Naive thymus-derived CD4-positive, alpha-beta T cell (primary cell): ENCODE data around the gene CCL18. TPM values are rescaled to one million over a fixed set of nuclear protein-coding genes. Genes with fewer than 3 reads are reported as not detected.

ENCODE experiments used
- ATAC-seq: fragments of 150-1000 bp; cut with Tn5 transposase; 2 replicates; pipeline ENCODE4 v1.10.0; 2021; ENCODE audit warnings: mild to moderate bottlenecking, moderate library complexity
- CTCF ChIA-PET: fragments of 350-600 bp; sonication (Branson Sonifier 250); formaldehyde crosslinking; loops from one replicate; lab custom pipeline; 2021; ENCODE audit warnings: antibody characterized with exemption; lab: Charles Lee
- POLR2A ChIA-PET: fragments of 350-600 bp; sonication (Branson Sonifier 250); formaldehyde crosslinking; loops from one replicate; lab custom pipeline; 2021; ENCODE audit warnings: antibody characterized with exemption, inconsistent platforms; lab: Charles Lee
- DNase-seq, 9 donors: peaks; one replicate each; pipeline versions ENCODE4 v3.0.0 to v3.0.0-alpha.2; 2020 to 2022; ENCODE audit warnings: mixed read lengths in 1 of 9
- H3K27ac ChIP-seq: one replicate; pipeline ENCODE4 v1.7.0; 2013; ENCODE audit warnings: mild to moderate bottlenecking, low read depth, low read length, moderate library complexity
- H3K27me3 ChIP-seq, 2 donors: one replicate each; pipeline ENCODE4 v1.7.0; 2013; ENCODE audit warnings: low read length in 2 of 2, mild to moderate bottlenecking in 2 of 2, moderate library complexity in 2 of 2; ENCODE audit not compliant: control insufficient read depth in 2 of 2, insufficient read depth in 2 of 2
- H3K36me3 ChIP-seq, 3 experiments: 1 replicate in 2 of 3; 2 replicates in 1 of 3; pipeline ENCODE4 v1.7.0; 2013; ENCODE audit warnings: low read length in 3 of 3, mild to moderate bottlenecking in 3 of 3, moderate library complexity in 1 of 3; ENCODE audit not compliant: insufficient read depth in 3 of 3, control insufficient read depth in 2 of 3
- H3K4me1 ChIP-seq, 2 donors: one replicate each; pipeline ENCODE4 v1.7.0; 2013; ENCODE audit warnings: low read length in 2 of 2, mild to moderate bottlenecking in 2 of 2, moderate library complexity in 1 of 2; ENCODE audit not compliant: control insufficient read depth in 2 of 2, insufficient read depth in 2 of 2
- H3K4me3 ChIP-seq: 2 replicates; pipeline ENCODE4 v1.7.0; 2013; ENCODE audit warnings: mild to moderate bottlenecking, low read length
- H3K9me3 ChIP-seq, 3 experiments: 1 replicate in 2 of 3; 2 replicates in 1 of 3; pipeline ENCODE4 v1.7.0; 2013; ENCODE audit warnings: low read length in 3 of 3; ENCODE audit not compliant: control insufficient read depth in 2 of 3
- H3K27ac Mint-ChIP-seq, 9 donors: one replicate each; pipeline ENCODE4 v1.8.0; 2020 to 2022; ENCODE audit warnings: mixed read lengths in 9 of 9, mild to moderate bottlenecking in 8 of 9, moderate library complexity in 5 of 9, inconsistent platforms in 2 of 9
- H3K27me3 Mint-ChIP-seq, 5 donors: one replicate each; pipeline ENCODE4 v1.8.0; 2021 to 2022; ENCODE audit warnings: mixed read lengths in 5 of 5, mild to moderate bottlenecking in 1 of 5
- H3K36me3 Mint-ChIP-seq, 5 donors: one replicate each; pipeline ENCODE4 v1.8.0; 2020 to 2022; ENCODE audit warnings: mixed read lengths in 5 of 5, mild to moderate bottlenecking in 3 of 5, inconsistent platforms in 1 of 5
- H3K4me1 Mint-ChIP-seq, 7 donors: one replicate each; pipeline ENCODE4 v1.8.0; 2020 to 2022; ENCODE audit warnings: mixed read lengths in 7 of 7, mild to moderate bottlenecking in 3 of 7, inconsistent platforms in 1 of 7
- H3K4me3 Mint-ChIP-seq, 10 donors: one replicate each; pipeline ENCODE4 v1.8.0; 2020 to 2022; ENCODE audit warnings: mild to moderate bottlenecking in 10 of 10, mixed read lengths in 10 of 10, moderate library complexity in 6 of 10, inconsistent platforms in 2 of 10
- H3K9me3 Mint-ChIP-seq, 11 donors: one replicate each; pipeline ENCODE4 v1.8.0; 2020 to 2022; ENCODE audit warnings: mixed read lengths in 11 of 11, mild to moderate bottlenecking in 4 of 11, inconsistent platforms in 1 of 11, moderate library complexity in 1 of 11
- intact Hi-C, 2 donors: fragments of 100-400 bp; cut with micrococcal nuclease; formaldehyde crosslinking; loops; one replicate each; pipeline ENCODE4 v1.15.1; 2023
- polyA plus RNA-seq, 2 donors: library from polyadenylated mRNA; unstranded; fragments of 300-500 nt; fragmentation: Illumina TruSeq; gene quantifications; one replicate each; pipeline ENCODE4 v1.2.3, GENCODE V29; 2021
- total RNA-seq, 6 experiments: library from RNA in 5 of 6; stranded (reverse) in 5 of 6; gene quantifications; 1 replicate in 5 of 6; 2 replicates in 1 of 6; pipeline ENCODE4 v1.2.3 and lab custom pipeline; 2021 to 2026

CCL18 gene
- total and polyA plus RNA-seq, 7 experiments from 2014 or later: not detected

- POLR2A ChIA-PET: no interaction called here
- peak overlapping the region in 1 of 9 donors; percentile 12 for H3K27ac Mint-ChIP-seq
Measured at GRCh38 chr17:36066365-36066985, 2.4 kb downstream of the CCL18 start.

GRCh38 chr17:36068524-36068923, 4.5 kb downstream of the CCL18 start:
- no peaks in the 10 kb centered on the region for H3K9me3 ChIP-seq
- H3K27me3 Mint-ChIP-seq: peaks cover 4 to 37% (median 6%) of the 10 kb centered on the region in 5 donors
- ChIA-PET POLR2A (no interaction called here), CTCF (no interaction called here)
- no peaks in the 10 kb centered on the region for H3K36me3 ChIP-seq
- no peaks in the 10 kb centered on the region for H3K27me3 ChIP-seq
- no peaks in the 10 kb centered on the region for H3K9me3 Mint-ChIP-seq
- no peak overlapping the region for H3K4me3 Mint-ChIP-seq
- H3K4me1 ChIP-seq: peaks cover 0 to 29% of the 10 kb centered on the region in 2 donors
- ATAC-seq (no peak), DNase-seq (no peak)
- H3K4me1 Mint-ChIP-seq: peaks cover 0 to 18% (median 6%) of the 10 kb centered on the region in 7 donors
- intact Hi-C loops: no loop called here
- H3K27ac Mint-ChIP-seq: no peak overlapping the region
- no peaks in the 10 kb centered on the region for H3K36me3 Mint-ChIP-seq
- H3K27ac ChIP-seq: no peak overlapping the region
- H3K4me3 ChIP-seq: no peak overlapping the region

More at GRCh38 chr17:36066365-36066985, 2.4 kb downstream of the CCL18 start:
- peaks cover 0 to 14% (median 0%) of the 10 kb centered on the region in 7 donors for H3K4me1 Mint-ChIP-seq
- H3K27me3 Mint-ChIP-seq: peaks cover 4 to 47% (median 5%) of the 10 kb centered on the region in 5 donors
- CTCF ChIA-PET: no interaction called here
- no peaks in the 10 kb centered on the region for H3K36me3 Mint-ChIP-seq
- Histone ChIP-seq H3K27ac (no peak overlapping the region), H3K9me3 (no peaks in the 10 kb centered on the region), H3K27me3 (no peaks in the 10 kb centered on the region), H3K4me1 (peaks cover 0 to 24% of the 10 kb centered on the region in 2 donors), H3K36me3 (no peaks in the 10 kb centered on the region), H3K4me3 (no peak overlapping the region)
- peak; percentile 91 for ATAC-seq
- DNase-seq: no peak
- no peaks in the 10 kb centered on the region for H3K9me3 Mint-ChIP-seq
- no peak overlapping the region for H3K4me3 Mint-ChIP-seq
- intact Hi-C loops: no loop called here

GRCh38 chr17:36069136-36069535, 5.1 kb downstream of the CCL18 start:
- H3K4me3 Mint-ChIP-seq: no peak overlapping the region
- intact Hi-C loops: no loop called here

GRCh38 chr17:36070427-36070826, 6.4 kb downstream of the CCL18 start:
- CTCF ChIA-PET: no interaction called here
- no peaks in the 10 kb centered on the region for H3K36me3 Mint-ChIP-seq
- H3K4me1 ChIP-seq: peaks cover 0 to 26% of the 10 kb centered on the region in 2 donors
- ATAC-seq (no peak), DNase-seq (no peak)
- H3K36me3 ChIP-seq: no peaks in the 10 kb centered on the region
- no peaks in the 10 kb centered on the region for H3K27me3 ChIP-seq
- H3K27ac ChIP-seq: no peak overlapping the region
- no peaks in the 10 kb centered on the region for H3K9me3 ChIP-seq
- H3K9me3 Mint-ChIP-seq: no peaks in the 10 kb centered on the region
- intact Hi-C loops: no loop called here
- H3K4me3 ChIP-seq: no peak overlapping the region
- peaks cover 4 to 29% (median 6%) of the 10 kb centered on the region in 5 donors for H3K27me3 Mint-ChIP-seq
- no peak overlapping the region for H3K4me3 Mint-ChIP-seq
- H3K27ac Mint-ChIP-seq: no peak overlapping the region
- POLR2A ChIA-PET: no interaction called here
- H3K4me1 Mint-ChIP-seq: peaks cover 0 to 18% (median 6%) of the 10 kb centered on the region in 7 donors

More at GRCh38 chr17:36069136-36069535, 5.1 kb downstream of the CCL18 start:
- H3K36me3 ChIP-seq: no peaks in the 10 kb centered on the region
- ChIA-PET POLR2A (no interaction called here), CTCF (no interaction called here)
- peaks cover 0 to 18% (median 6%) of the 10 kb centered on the region in 7 donors for H3K4me1 Mint-ChIP-seq
- peaks cover 4 to 37% (median 6%) of the 10 kb centered on the region in 5 donors for H3K27me3 Mint-ChIP-seq
- no peak for DNase-seq
- H3K4me1 ChIP-seq: peaks cover 0 to 29% of the 10 kb centered on the region in 2 donors
- H3K27me3 ChIP-seq: no peaks in the 10 kb centered on the region
- H3K9me3 Mint-ChIP-seq: no peaks in the 10 kb centered on the region
- no peaks in the 10 kb centered on the region for H3K36me3 Mint-ChIP-seq
- H3K27ac Mint-ChIP-seq: no peak overlapping the region
- no peak overlapping the region for H3K27ac ChIP-seq
- H3K9me3 ChIP-seq: no peaks in the 10 kb centered on the region
- H3K4me3 ChIP-seq: no peak overlapping the region
- ATAC-seq: no peak

GRCh38 chr17:36071751-36072150, 7.7 kb downstream of the CCL18 start:
- CTCF ChIA-PET: no interaction called here

GRCh38 chr17:36072431-36073121, 8.5 kb downstream of the CCL18 start:
- Histone ChIP-seq H3K27ac (no peak overlapping the region), H3K4me3 (no peak overlapping the region), H3K36me3 (no peaks in the 10 kb centered on the region), H3K9me3 (no peaks in the 10 kb centered on the region), H3K4me1 (peaks cover 0 to 9% of the 10 kb centered on the region in 2 donors), H3K27me3 (no peaks in the 10 kb centered on the region)
- CTCF ChIA-PET: interaction anchor here (0.9 to 1.5 kb wide), 2 partner anchors 17 to 309 kb away, joined by 3 read pairs; no protein-coding TSS in a partner anchor
- Mint-ChIP-seq H3K9me3 (peaks cover 0 to 4% (median 0%) of the 10 kb centered on the region in 11 donors), H3K4me1 (peaks cover 0 to 9% (median 3%) of the 10 kb centered on the region in 7 donors), H3K27me3 (peaks cover 0 to 22% (median 4%) of the 10 kb centered on the region in 5 donors), H3K27ac (no peak overlapping the region), H3K36me3 (no peaks in the 10 kb centered on the region), H3K4me3 (peak overlapping the region in 1 of 10 donors; percentile 9)
- intact Hi-C loops: loop anchor here (1.0 to 2.0 kb wide), 3 partner anchors 103 to 223 kb away; no protein-coding TSS in a partner anchor
- ATAC-seq (peak; percentile 84), DNase-seq (peak in 5 of 9 donors; percentile 12 to 76 (median 21))
- POLR2A ChIA-PET: no interaction called here

More at GRCh38 chr17:36071751-36072150, 7.7 kb downstream of the CCL18 start:
- Mint-ChIP-seq H3K4me1 (peaks cover 0 to 11% (median 3%) of the 10 kb centered on the region in 7 donors), H3K27ac (no peak overlapping the region), H3K4me3 (no peak overlapping the region), H3K9me3 (no peaks in the 10 kb centered on the region), H3K27me3 (peaks cover 0 to 19% (median 4%) of the 10 kb centered on the region in 5 donors), H3K36me3 (no peaks in the 10 kb centered on the region)
- no peak for ATAC-seq
- Histone ChIP-seq H3K4me3 (no peak overlapping the region), H3K4me1 (peaks cover 0 to 16% of the 10 kb centered on the region in 2 donors), H3K9me3 (no peaks in the 10 kb centered on the region), H3K27me3 (no peaks in the 10 kb centered on the region), H3K36me3 (no peaks in the 10 kb centered on the region), H3K27ac (no peak overlapping the region)
- POLR2A ChIA-PET: no interaction called here
- intact Hi-C loops: loop anchor here (1.0 to 2.0 kb wide), 3 partner anchors 102 to 222 kb away; no protein-coding TSS in a partner anchor
- DNase-seq: no peak
